ENCODE results near the gene PADI4. TPM values are rescaled to one million over a fixed set of nuclear protein-coding genes. Genes with fewer than 3 reads are reported as not detected.

PADI4 gene
- total and polyA plus RNA-seq, 4 donors: 0.32 to 6.1 (median 0.90) TPM

GRCh38 chr1:17356387-17357026 is 48.5 kb downstream of the PADI4 start:
- H3K4me1 ChIP-seq (ENCODE audit: control insufficient read depth in 4 of 4, insufficient read depth in 4 of 4, low read length in 3 of 4): no peaks in the 10 kb centered on the region
- no peak overlapping the region for H3K4me3 ChIP-seq (ENCODE audit: low read depth in 1 of 3, low read length in 3 of 3)
- WGBS: 56% methylated on average over 12 of the region's 12 CpGs
- DNase-seq (ENCODE audit: low spot score): no peak
- H3K36me3 ChIP-seq (ENCODE audit: control insufficient read depth in 4 of 4, insufficient read depth in 3 of 4, low read depth in 1 of 4, low read length in 3 of 4): no peaks in the 10 kb centered on the region
- no peaks in the 10 kb centered on the region for H3K9me3 ChIP-seq (ENCODE audit: control insufficient read depth in 4 of 4, low read length in 3 of 4)
- TF ChIP-seq CTCF (IDR thresholded peaks at IDR 0.05; ENCODE audit: low read depth, low read length, missing input control): no peak
- TF ChIP-seq FOXA1 (IDR thresholded peaks at IDR 0.05): no peak
- no peak for TF ChIP-seq ATF3 (IDR thresholded peaks at IDR 0.05)
- no peak for TF ChIP-seq NR2F2 (IDR thresholded peaks at IDR 0.05)
- no peak for TF ChIP-seq HNF4G (IDR thresholded peaks at IDR 0.05)
- TF ChIP-seq GABPA (IDR thresholded peaks at IDR 0.05 in 1 of 2, conservative IDR thresholded peaks at IDR 0.05 in 1 of 2): no peak
- TF ChIP-seq YY1 (IDR thresholded peaks at IDR 0.05): no peak
- H3K27me3 ChIP-seq (ENCODE audit: control insufficient read depth in 4 of 4, insufficient read depth in 4 of 4, low read length in 3 of 4): peaks cover 0 to 10% (median 0%) of the 10 kb centered on the region in 4 donors
- H3K9ac ChIP-seq (ENCODE audit: low read depth in 1 of 2, low read length in 2 of 2): no peak overlapping the region
- no peak overlapping the region for H3K27ac ChIP-seq (ENCODE audit: low read depth in 1 of 2, low read length in 2 of 2)

GRCh38 chr1:17358557-17358956 is 50.6 kb downstream of the PADI4 start:
- Histone ChIP-seq H3K9ac (ENCODE audit: low read depth in 1 of 2, low read length in 2 of 2) (no peak overlapping the region), H3K9me3 (ENCODE audit: control insufficient read depth in 4 of 4, low read length in 3 of 4) (no peaks in the 10 kb centered on the region), H3K4me1 (ENCODE audit: control insufficient read depth in 4 of 4, insufficient read depth in 4 of 4, low read length in 3 of 4) (no peaks in the 10 kb centered on the region), H3K4me3 (ENCODE audit: low read depth in 1 of 3, low read length in 3 of 3) (no peak overlapping the region), H3K27me3 (ENCODE audit: control insufficient read depth in 4 of 4, insufficient read depth in 4 of 4, low read length in 3 of 4) (peaks cover 0 to 2% (median 0%) of the 10 kb centered on the region in 4 donors), H3K36me3 (ENCODE audit: control insufficient read depth in 4 of 4, insufficient read depth in 3 of 4, low read depth in 1 of 4, low read length in 3 of 4) (no peaks in the 10 kb centered on the region), H3K27ac (ENCODE audit: low read depth in 1 of 2, low read length in 2 of 2) (no peak overlapping the region)
- 79% methylated on average over 3 of the region's 4 CpGs for WGBS
- DNase-seq (ENCODE audit: low spot score): no peak
- no peak for TF ChIP-seq CTCF (IDR thresholded peaks at IDR 0.05; ENCODE audit: low read depth, low read length, missing input control)
- TF ChIP-seq MAX (IDR thresholded peaks at IDR 0.05): no peak
- no peak for TF ChIP-seq RAD21 (IDR thresholded peaks at IDR 0.05)
- no peak for TF ChIP-seq YY1 (IDR thresholded peaks at IDR 0.05)
- no peak for TF ChIP-seq HNF4G (IDR thresholded peaks at IDR 0.05)
- TF ChIP-seq ATF3 (IDR thresholded peaks at IDR 0.05): no peak
- no peak for TF ChIP-seq NR2F2 (IDR thresholded peaks at IDR 0.05)
- TF ChIP-seq TAF1 (conservative IDR thresholded peaks at IDR 0.05): no peak
- no peak for TF ChIP-seq RXRA (IDR thresholded peaks at IDR 0.05)
- no peak for TF ChIP-seq SP1 (IDR thresholded peaks at IDR 0.05)
- TF ChIP-seq EGR1 (IDR thresholded peaks at IDR 0.05; ENCODE audit: low read depth in 2 of 2): no peak
- TF ChIP-seq HNF4A (conservative IDR thresholded peaks at IDR 0.05): no peak
- TF ChIP-seq REST (IDR thresholded peaks at IDR 0.05): no peak
